B cell (primary cell): ENCODE results near the gene KRTAP10-5. TPM values are rescaled to one million over a fixed set of nuclear protein-coding genes. Genes with fewer than 3 reads are reported as not detected.
"Not testable (repeated sequence)": the region's sequence is repeated elsewhere in the genome, so short reads cannot be mapped to it uniquely, and the experiment has no call there.

Source experiments
- ATAC-seq: fragments of 200-7000 bp; cut with Tn5 transposase; one replicate; pipeline ENCODE4 v1.10.0; 2021; ENCODE audit warnings: low read depth, mild to moderate bottlenecking, moderate number of reproducible peaks, moderate library complexity
- CTCF ChIA-PET: fragments of 350-600 bp; sonication (Branson Sonifier 250); formaldehyde crosslinking; loops from one replicate; lab custom pipeline; 2021; ENCODE audit warnings: antibody characterized with exemption, inconsistent platforms; lab: Charles Lee
- POLR2A ChIA-PET: fragments of 350-600 bp; sonication (Branson Sonifier 250); formaldehyde crosslinking; loops from one replicate; lab custom pipeline; 2021; ENCODE audit warnings: antibody characterized with exemption; lab: Charles Lee
- DNase-seq: peaks from one replicate; pipeline ENCODE4 v3.0.0; 2013
- H2AFZ ChIP-seq: 2 replicates; pipeline ENCODE4 v1.6.1; 2012; ENCODE audit warnings: mild to moderate bottlenecking, low read depth, low read length; ENCODE audit not compliant: insufficient read depth, poor library complexity, severe bottlenecking
- H3K27ac ChIP-seq, 2 donors: 1 replicate in 1 of 2; 2 replicates in 1 of 2; pipeline ENCODE4 v1.5.1; 2012 to 2013; ENCODE audit warnings: low read length in 2 of 2, mild to moderate bottlenecking in 2 of 2, moderate library complexity in 1 of 2
- H3K27me3 ChIP-seq, 4 experiments: fragments of 200-600 bp in 1 of 4; sonication (generic) in 1 of 4; replicated peaks in 1 of 4; 1 replicate in 2 of 4; 2 replicates in 2 of 4; pipeline versions ENCODE4 v1.6.1 to v1.7.0; 2013 to 2016; ENCODE audit warnings: low read length in 3 of 4, mild to moderate bottlenecking in 2 of 4, mixed read lengths in 1 of 4, moderate library complexity in 1 of 4; ENCODE audit not compliant: insufficient read depth in 4 of 4, control insufficient read depth in 3 of 4; ENCODE audit errors: control extremely low read depth in 1 of 4
- H3K36me3 ChIP-seq, 2 experiments: replicated peaks in 1 of 2; 1 replicate in 1 of 2; 2 replicates in 1 of 2; pipeline versions ENCODE4 v1.6.1 to v1.7.1; 2013; ENCODE audit warnings: low read length in 1 of 2; ENCODE audit not compliant: insufficient read depth in 2 of 2, control insufficient read depth in 1 of 2; ENCODE audit errors: control extremely low read depth in 1 of 2, extremely low read depth in 1 of 2
- H3K4me1 ChIP-seq, 2 donors: fragments of 200-600 bp in 1 of 2; sonication (generic) in 1 of 2; 1 replicate in 1 of 2; 2 replicates in 1 of 2; pipeline versions ENCODE4 v1.5.1 to v1.6.1; 2013 to 2017; ENCODE audit warnings: low read length in 2 of 2; ENCODE audit not compliant: control insufficient read depth in 2 of 2, insufficient read depth in 2 of 2
- H3K4me2 ChIP-seq: replicated peaks from 2 replicates; pipeline ENCODE3; 2012; ENCODE audit warnings: mild to moderate bottlenecking, low read depth, low read length; ENCODE audit not compliant: poor library complexity, severe bottlenecking
- H3K4me3 ChIP-seq, 5 experiments: fragments of 200-600 bp in 1 of 5; sonication (generic) in 1 of 5; 1 replicate in 3 of 5; 2 replicates in 2 of 5; pipeline versions ENCODE4 v1.5.1 to v1.7.0; 2011 to 2016; ENCODE audit warnings: low read length in 4 of 5, mild to moderate bottlenecking in 4 of 5, low read depth in 2 of 5, control low read depth in 1 of 5, moderate library complexity in 1 of 5; ENCODE audit not compliant: insufficient read depth in 1 of 5; ENCODE audit errors: control extremely low read depth in 1 of 5, extremely low read depth in 1 of 5
- H3K79me2 ChIP-seq: fragments of 200-600 bp; sonication (generic); one replicate; pipeline ENCODE4 v1.6.0; 2016; ENCODE audit warnings: low read length; ENCODE audit not compliant: control insufficient read depth, insufficient read depth
- H3K9ac ChIP-seq: fragments of 200-600 bp; sonication (generic); 2 replicates; pipeline ENCODE4 v1.6.1; 2017; ENCODE audit warnings: mild to moderate bottlenecking, low read length, moderate library complexity
- H3K9me3 ChIP-seq, 3 donors: one replicate each; pipeline versions ENCODE4 v1.6.1 to v1.7.1; 2013; ENCODE audit warnings: low read length in 2 of 3; ENCODE audit not compliant: control insufficient read depth in 2 of 3, insufficient read depth in 1 of 3; ENCODE audit errors: control extremely low read depth in 1 of 3
- H4K20me1 ChIP-seq: 2 replicates; pipeline ENCODE4 v1.6.0; 2012; ENCODE audit warnings: mild to moderate bottlenecking, low read length; ENCODE audit not compliant: insufficient read depth, control insufficient read depth, poor library complexity, severe bottlenecking
- H3K27ac Mint-ChIP-seq: one replicate; pipeline ENCODE4 v1.8.0; 2021; ENCODE audit warnings: mixed read lengths
- H3K27me3 Mint-ChIP-seq: one replicate; pipeline ENCODE4 v1.8.0; 2021; ENCODE audit warnings: mixed read lengths
- H3K4me1 Mint-ChIP-seq: one replicate; pipeline ENCODE4 v1.8.0; 2021; ENCODE audit warnings: mixed read lengths
- H3K4me3 Mint-ChIP-seq: one replicate; pipeline ENCODE4 v1.8.0; 2021; ENCODE audit warnings: mixed read lengths
- H3K9me3 Mint-ChIP-seq: one replicate; pipeline ENCODE4 v1.8.0; 2022; ENCODE audit warnings: mixed read lengths; ENCODE audit not compliant: insufficient read depth
- EZH2 ChIP-seq: IDR thresholded peaks from 2 replicates; pipeline ENCODE4 v1.6.1; 2012; ENCODE audit warnings: borderline replicate concordance, low read depth, mild to moderate bottlenecking, moderate library complexity, low read length; ENCODE audit not compliant: insufficient read depth, poor library complexity, severe bottlenecking
- WGBS: methylation state at CpG from one replicate; pipeline ENCODE4 v1.1.5; 2013; ENCODE audit warnings: missing lambda C conversion rate; ENCODE audit not compliant: insufficient coverage; 5-methylcytosine and 5-hydroxymethylcytosine counted together
- intact Hi-C: fragments of 100-400 bp; cut with micrococcal nuclease; formaldehyde crosslinking; loops from one replicate; pipeline ENCODE4 v1.10.0; 2022
- polyA plus RNA-seq: library from polyadenylated mRNA; depleted of rRNA; stranded (reverse); fragments of >200 nt; gene quantifications from 2 replicates; pipeline ENCODE4 v1.2.3, GENCODE V29; 2012
- total RNA-seq, 2 donors: library from RNA; stranded (reverse); fragments of 120-200 nt in 1 of 2; gene quantifications; 1 replicate in 1 of 2; 2 replicates in 1 of 2; pipeline versions ENCODE4 v1.2.3 to v1.2.4, GENCODE V29; 2013 to 2022
- TF ChIP-seq, protein P1 (sequence below): fragments of 200-600 bp; IDR thresholded peaks from one replicate; pipeline ENCODE4 v1.8.0; 2022; ENCODE audit warnings: antibody characterized with exemption, mild to moderate bottlenecking

KRTAP10-5 gene
- total and polyA plus RNA-seq, 2 donors (not counting 1 experiment from before 2014, with no cell fraction given), result not detected

DNA sequence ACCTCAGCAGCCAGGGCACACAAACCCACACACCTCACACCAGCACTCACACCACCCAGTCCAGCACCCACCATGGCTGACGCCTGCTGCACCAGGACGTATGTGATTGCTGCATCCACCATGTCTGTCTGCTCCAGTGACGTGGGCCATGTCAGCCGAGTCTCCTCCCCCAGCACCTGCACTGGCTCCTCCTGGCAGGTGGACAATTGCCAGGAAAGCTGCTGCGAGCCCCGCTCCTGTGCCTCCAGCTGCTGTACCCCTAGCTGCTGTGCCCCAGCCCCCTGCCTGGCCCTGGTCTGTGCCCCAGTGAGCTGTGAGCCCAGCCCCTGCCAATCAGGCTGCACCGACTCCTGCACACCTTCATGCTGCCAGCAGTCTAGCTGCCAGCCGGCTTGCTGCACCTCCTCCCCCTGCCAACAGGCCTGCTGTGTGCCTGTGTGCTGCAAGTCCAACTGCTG is 31.7 kb upstream of the KRTAP10-5 start, which contains the start of gene KRTAP10-8:
TSS of gene KRTAP10-8 (plus strand) at position 51 of the 458 bp plus-strand sequence. CDS start at position 73, 22 bp downstream.
- 92% methylated on average over 8 of the region's 8 CpGs for WGBS
- H3K4me2 ChIP-seq, result no peak within 1 kb of the TSS
- H3K27me3 Mint-ChIP-seq, result peaks cover 16% of the 10 kb centered on the region
- H3K79me2 ChIP-seq, result no peaks in the 10 kb centered on the region
- no peak for DNase-seq
- TF ChIP-seq, protein P1, sequence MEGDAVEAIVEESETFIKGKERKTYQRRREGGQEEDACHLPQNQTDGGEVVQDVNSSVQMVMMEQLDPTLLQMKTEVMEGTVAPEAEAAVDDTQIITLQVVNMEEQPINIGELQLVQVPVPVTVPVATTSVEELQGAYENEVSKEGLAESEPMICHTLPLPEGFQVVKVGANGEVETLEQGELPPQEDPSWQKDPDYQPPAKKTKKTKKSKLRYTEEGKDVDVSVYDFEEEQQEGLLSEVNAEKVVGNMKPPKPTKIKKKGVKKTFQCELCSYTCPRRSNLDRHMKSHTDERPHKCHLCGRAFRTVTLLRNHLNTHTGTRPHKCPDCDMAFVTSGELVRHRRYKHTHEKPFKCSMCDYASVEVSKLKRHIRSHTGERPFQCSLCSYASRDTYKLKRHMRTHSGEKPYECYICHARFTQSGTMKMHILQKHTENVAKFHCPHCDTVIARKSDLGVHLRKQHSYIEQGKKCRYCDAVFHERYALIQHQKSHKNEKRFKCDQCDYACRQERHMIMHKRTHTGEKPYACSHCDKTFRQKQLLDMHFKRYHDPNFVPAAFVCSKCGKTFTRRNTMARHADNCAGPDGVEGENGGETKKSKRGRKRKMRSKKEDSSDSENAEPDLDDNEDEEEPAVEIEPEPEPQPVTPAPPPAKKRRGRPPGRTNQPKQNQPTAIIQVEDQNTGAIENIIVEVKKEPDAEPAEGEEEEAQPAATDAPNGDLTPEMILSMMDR, result no peak
- no peak for TF ChIP-seq EZH2
- H3K4me1 ChIP-seq, result no peaks in the 10 kb centered on the region
- peaks cover 15% of the 10 kb centered on the region for H3K9me3 Mint-ChIP-seq
- H2AFZ ChIP-seq, result no peak within 1 kb of the TSS
- H3K4me3 Mint-ChIP-seq, result no peak within 1 kb of the TSS
- no peak within 1 kb of the TSS for H3K27ac Mint-ChIP-seq
- no peaks in the 10 kb centered on the region for H4K20me1 ChIP-seq
- no peak for ATAC-seq
- peaks cover 4 to 42% (median 25%) of the 10 kb centered on the region in 3 donors for H3K9me3 ChIP-seq
- H3K9ac ChIP-seq, result no peak within 1 kb of the TSS
- ChIA-PET CTCF (no interaction called here), POLR2A (no interaction called here)
- no peak within 1 kb of the TSS for H3K4me3 ChIP-seq
- no peak within 1 kb of the TSS for H3K27ac ChIP-seq
- H3K4me1 Mint-ChIP-seq, result no peaks in the 10 kb centered on the region
- H3K27me3 ChIP-seq, result peaks cover 0 to 3% (median 1%) of the 10 kb centered on the region in 4 experiments
- H3K36me3 ChIP-seq, result no peaks in the 10 kb centered on the region
- intact Hi-C loops, result no loop called here

DNA sequence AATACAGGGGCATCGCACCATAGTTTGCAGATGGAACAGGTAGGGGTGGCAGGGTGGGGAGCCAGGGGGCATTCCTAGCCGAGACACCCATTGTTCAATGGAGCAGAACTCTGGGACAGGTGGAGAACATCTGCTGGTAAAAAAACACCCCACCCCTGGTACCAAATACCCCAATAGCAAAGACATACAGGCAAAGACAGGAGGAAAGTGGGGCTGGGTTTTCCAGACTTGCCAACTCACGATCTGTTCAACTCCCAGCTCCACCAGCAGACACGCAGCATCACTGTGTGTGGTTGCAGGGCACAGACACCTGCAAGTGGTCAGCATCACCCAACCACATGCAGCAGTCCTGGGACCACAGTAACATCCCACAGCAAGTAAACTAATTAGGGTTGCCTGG is 31.1 kb upstream of the KRTAP10-5 start:
- Histone ChIP-seq H3K27me3 (peaks cover 0 to 3% (median 1%) of the 10 kb centered on the region in 4 experiments), H3K27ac (no peak overlapping the region), H3K4me2 (no peak overlapping the region), H3K4me3 (no peak overlapping the region), H3K9ac (no peak overlapping the region), H3K79me2 (no peaks in the 10 kb centered on the region), H3K4me1 (no peaks in the 10 kb centered on the region), H3K36me3 (no peaks in the 10 kb centered on the region), H2AFZ (no peak overlapping the region), H3K9me3 (peaks cover 4 to 39% (median 25%) of the 10 kb centered on the region in 3 donors), H4K20me1 (no peaks in the 10 kb centered on the region)
- H3K27me3 Mint-ChIP-seq, result peaks cover 18% of the 10 kb centered on the region
- WGBS, result 85% methylated on average over 2 of the region's 4 CpGs
- no peak overlapping the region for H3K27ac Mint-ChIP-seq
- ATAC-seq (no peak), DNase-seq (no peak)
- ChIA-PET CTCF (no interaction called here), POLR2A (no interaction called here)
- intact Hi-C loops, result no loop called here
- TF ChIP-seq, protein P1, result no peak
- no peak for TF ChIP-seq EZH2
- no peak overlapping the region for H3K4me3 Mint-ChIP-seq
- H3K4me1 Mint-ChIP-seq, result no peaks in the 10 kb centered on the region
- peaks cover 15% of the 10 kb centered on the region for H3K9me3 Mint-ChIP-seq

DNA sequence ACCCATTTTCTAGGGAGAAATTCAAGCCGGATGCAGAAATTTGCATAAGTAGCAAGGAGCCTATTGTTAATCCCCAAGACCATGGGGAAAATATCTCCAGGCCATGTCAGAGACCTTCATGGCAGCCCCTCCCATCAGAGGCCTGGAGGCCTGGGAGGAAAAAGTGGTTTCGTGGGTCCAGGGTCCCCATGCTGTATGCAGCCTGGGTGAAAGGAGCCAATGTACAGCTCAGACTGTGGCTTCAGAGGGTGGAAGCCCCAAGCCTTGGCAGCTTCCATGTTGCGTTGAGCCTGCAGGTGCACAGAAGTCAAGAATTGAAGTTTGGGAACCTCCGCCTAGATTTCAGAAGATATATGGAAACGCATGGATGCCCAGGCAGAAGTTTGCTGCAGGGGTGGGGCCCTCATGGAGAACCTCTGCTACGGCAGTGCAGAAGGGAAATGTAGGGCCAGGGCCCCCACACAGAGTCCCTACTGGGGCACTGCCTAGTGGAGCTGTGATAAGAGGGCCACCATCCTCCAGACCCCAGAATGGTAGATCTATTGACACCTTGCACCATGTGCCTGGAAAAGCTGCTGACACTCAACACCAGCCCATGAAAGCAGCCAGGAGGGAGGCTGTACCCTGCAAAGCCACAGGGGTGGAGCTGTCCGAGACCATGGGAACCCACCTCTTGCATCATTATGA is 29.9 kb upstream of the KRTAP10-5 start:
- POLR2A ChIA-PET, result not testable (repeated sequence)
- WGBS, result 94% methylated on average over 6 of the region's 7 CpGs

More for the DNA sequence above, 29.9 kb upstream of the KRTAP10-5 start:
- DNase-seq, intact Hi-C loops, H3K27ac ChIP-seq, H3K4me2 ChIP-seq, H3K27ac Mint-ChIP-seq, H3K36me3 ChIP-seq, H2AFZ ChIP-seq, ATAC-seq, CTCF ChIA-PET, H3K79me2 ChIP-seq, H3K4me3 Mint-ChIP-seq, H3K4me3 ChIP-seq, H3K9ac ChIP-seq, H4K20me1 ChIP-seq, H3K4me1 Mint-ChIP-seq, H3K27me3 ChIP-seq, H3K4me1 ChIP-seq: not testable (repeated sequence)
- Mint-ChIP-seq H3K9me3 (peaks cover 19% of the 10 kb centered on the region), H3K27me3 (peaks cover 25% of the 10 kb centered on the region)
- H3K9me3 ChIP-seq, result peaks cover 4 to 31% (median 25%) of the 10 kb centered on the region in 3 donors
